Measurements from ENCODE around the gene IL3RA.

DNA sequence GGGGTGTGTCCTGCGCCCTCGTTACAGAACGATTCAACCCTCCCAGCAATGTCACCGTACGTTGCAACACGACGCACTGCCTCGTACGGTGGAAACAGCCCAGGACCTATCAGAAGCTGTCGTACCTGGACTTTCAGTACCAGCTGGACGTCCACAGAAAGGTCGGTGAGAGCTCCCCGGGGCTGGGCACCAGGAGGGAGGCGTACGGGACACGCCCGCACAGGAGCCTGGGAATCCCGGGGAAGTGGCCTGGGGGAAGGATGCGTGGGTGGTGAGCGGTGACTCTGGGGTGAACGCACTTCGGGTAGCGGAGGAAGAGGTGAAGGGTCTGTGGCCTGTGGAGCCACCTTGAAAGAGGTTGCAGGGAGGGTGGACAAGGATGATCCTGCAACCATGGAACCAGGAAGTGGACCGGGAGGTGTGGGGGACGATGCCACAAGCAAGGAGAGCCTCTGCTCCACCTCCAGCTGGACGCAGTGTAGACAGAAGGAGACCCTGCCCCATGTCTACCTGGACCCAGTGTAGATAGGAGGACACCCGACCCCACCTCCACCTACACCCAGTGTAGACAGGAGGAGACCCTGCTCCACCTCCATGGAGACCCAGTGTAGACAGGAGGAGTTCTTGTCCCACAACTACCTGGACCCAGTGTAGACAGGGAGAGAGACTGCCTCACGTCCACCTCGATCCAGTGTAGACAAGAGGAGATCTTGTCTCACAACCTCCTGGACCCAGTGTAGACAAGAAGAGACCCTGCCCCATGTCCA, 42.1 kb upstream of the IL3RA start:
- TF ChIP-seq, protein P1, sequence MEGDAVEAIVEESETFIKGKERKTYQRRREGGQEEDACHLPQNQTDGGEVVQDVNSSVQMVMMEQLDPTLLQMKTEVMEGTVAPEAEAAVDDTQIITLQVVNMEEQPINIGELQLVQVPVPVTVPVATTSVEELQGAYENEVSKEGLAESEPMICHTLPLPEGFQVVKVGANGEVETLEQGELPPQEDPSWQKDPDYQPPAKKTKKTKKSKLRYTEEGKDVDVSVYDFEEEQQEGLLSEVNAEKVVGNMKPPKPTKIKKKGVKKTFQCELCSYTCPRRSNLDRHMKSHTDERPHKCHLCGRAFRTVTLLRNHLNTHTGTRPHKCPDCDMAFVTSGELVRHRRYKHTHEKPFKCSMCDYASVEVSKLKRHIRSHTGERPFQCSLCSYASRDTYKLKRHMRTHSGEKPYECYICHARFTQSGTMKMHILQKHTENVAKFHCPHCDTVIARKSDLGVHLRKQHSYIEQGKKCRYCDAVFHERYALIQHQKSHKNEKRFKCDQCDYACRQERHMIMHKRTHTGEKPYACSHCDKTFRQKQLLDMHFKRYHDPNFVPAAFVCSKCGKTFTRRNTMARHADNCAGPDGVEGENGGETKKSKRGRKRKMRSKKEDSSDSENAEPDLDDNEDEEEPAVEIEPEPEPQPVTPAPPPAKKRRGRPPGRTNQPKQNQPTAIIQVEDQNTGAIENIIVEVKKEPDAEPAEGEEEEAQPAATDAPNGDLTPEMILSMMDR (IDR thresholded peaks at IDR 0.05; ENCODE audit: low read length) = no peak
- no peak for TF ChIP-seq EZH2 (optimal IDR thresholded peaks at IDR 0.05; ENCODE audit: low read depth, low read length)

Measured in MM.1S (cell line).